22Rv1 (cell line): Measurements from ENCODE around the gene FKBP15.

Source experiments
- ZFX ChIP-seq: fragments of 450-650 bp; IDR thresholded peaks from 2 replicates; pipeline ENCODE4 v1.6.1; 2017; ENCODE audit warnings: antibody characterized with exemption, borderline replicate concordance
- TF ChIP-seq, protein P1 (sequence below): fragments of 450-650 bp; IDR thresholded peaks from 2 replicates; pipeline ENCODE4 v1.5.1; 2017; ENCODE audit warnings: mild to moderate bottlenecking

DNA sequence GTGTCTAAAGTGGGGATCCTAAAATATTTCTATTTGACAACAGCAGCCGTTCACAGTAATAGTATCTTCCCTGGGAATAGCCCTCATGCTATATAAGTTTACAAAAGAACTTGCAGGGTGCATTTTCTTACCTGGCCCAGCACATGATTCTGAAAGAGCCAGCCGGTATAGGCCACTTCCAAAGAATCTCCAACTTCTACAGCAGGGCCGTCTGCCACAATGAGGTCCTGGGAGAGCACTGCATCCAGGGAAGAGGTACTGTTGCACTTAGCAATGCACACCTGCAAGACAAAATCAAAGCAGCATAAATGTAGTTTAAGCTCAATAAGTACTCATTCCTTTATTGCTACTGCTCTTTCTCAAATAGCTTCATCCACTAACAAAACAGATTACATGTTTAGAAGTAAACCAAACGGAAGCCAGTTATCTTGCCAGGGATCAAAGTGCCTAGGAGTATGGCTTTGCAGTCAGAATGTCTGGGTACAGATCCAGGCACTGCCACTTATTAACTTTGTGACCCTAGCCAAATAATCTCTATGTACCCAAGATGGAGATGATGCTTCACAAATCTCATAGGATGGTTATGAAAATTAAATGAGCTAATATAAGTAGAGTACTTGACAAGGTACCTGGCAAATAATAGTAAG lies 21.3 kb downstream of the FKBP15 start:
- TF ChIP-seq, protein P1, sequence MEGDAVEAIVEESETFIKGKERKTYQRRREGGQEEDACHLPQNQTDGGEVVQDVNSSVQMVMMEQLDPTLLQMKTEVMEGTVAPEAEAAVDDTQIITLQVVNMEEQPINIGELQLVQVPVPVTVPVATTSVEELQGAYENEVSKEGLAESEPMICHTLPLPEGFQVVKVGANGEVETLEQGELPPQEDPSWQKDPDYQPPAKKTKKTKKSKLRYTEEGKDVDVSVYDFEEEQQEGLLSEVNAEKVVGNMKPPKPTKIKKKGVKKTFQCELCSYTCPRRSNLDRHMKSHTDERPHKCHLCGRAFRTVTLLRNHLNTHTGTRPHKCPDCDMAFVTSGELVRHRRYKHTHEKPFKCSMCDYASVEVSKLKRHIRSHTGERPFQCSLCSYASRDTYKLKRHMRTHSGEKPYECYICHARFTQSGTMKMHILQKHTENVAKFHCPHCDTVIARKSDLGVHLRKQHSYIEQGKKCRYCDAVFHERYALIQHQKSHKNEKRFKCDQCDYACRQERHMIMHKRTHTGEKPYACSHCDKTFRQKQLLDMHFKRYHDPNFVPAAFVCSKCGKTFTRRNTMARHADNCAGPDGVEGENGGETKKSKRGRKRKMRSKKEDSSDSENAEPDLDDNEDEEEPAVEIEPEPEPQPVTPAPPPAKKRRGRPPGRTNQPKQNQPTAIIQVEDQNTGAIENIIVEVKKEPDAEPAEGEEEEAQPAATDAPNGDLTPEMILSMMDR = no peak
- TF ChIP-seq ZFX = no peak
